SU-DHL-6 (cell line): ENCODE data around the gene TUBB2B.

Experiments
- H2AFZ ChIP-seq: fragments of 200-600 bp; sonication (generic); 2 replicates; pipeline ENCODE4 v1.6.1; 2014; ENCODE audit warnings: low read depth, mild to moderate bottlenecking, moderate library complexity, mixed read lengths, antibody characterized with exemption, low read length; ENCODE audit not compliant: severe bottlenecking
- H3F3A ChIP-seq: fragments of 200-600 bp; shearing (Covaris generic); 2 replicates; pipeline ENCODE4 v1.6.0; 2016; ENCODE audit warnings: antibody characterized with exemption, mild to moderate bottlenecking; ENCODE audit not compliant: insufficient read depth
- H3K27ac ChIP-seq: fragments of 200-600 bp; sonication (generic); 2 replicates; pipeline ENCODE4 v1.5.1; 2016; ENCODE audit warnings: low read depth, mild to moderate bottlenecking, low read length, moderate library complexity, mixed read lengths
- H3K27me3 ChIP-seq: fragments of 200-600 bp; sonication (generic), shearing (Covaris generic); 2 replicates; pipeline ENCODE4 v1.6.0; 2014; ENCODE audit warnings: mild to moderate bottlenecking, low read length
- H3K36me3 ChIP-seq: fragments of 200-600 bp; sonication (generic); 2 replicates; pipeline ENCODE4 v1.6.1; 2014; ENCODE audit warnings: mild to moderate bottlenecking, low read length, mixed read lengths
- H3K4me2 ChIP-seq: fragments of 300-600, 200-600 bp; shearing (Covaris generic), sonication (generic); 2 replicates; pipeline ENCODE4 v1.6.0; 2014; ENCODE audit warnings: low read length, low read depth, mild to moderate bottlenecking; ENCODE audit not compliant: poor library complexity, severe bottlenecking
- H3K4me3 ChIP-seq: fragments of 200-600 bp; sonication (generic); 2 replicates; pipeline ENCODE4 v1.5.1; 2014; ENCODE audit warnings: antibody characterized with exemption, low read length, mild to moderate bottlenecking, mixed read lengths; ENCODE audit not compliant: insufficient read depth, poor library complexity, severe bottlenecking
- H3K79me2 ChIP-seq: fragments of 200-600 bp; sonication (generic); 2 replicates; pipeline ENCODE4 v1.6.1; 2014; ENCODE audit warnings: mild to moderate bottlenecking, low read length, moderate library complexity; ENCODE audit not compliant: insufficient read depth
- H3K9ac ChIP-seq: fragments of 200-600 bp; sonication (generic); 2 replicates; pipeline ENCODE4 v1.7.0; 2014; ENCODE audit warnings: mild to moderate bottlenecking, low read length
- H3K9me2 ChIP-seq: fragments of 200-600 bp; sonication (generic); replicated peaks from 2 replicates; pipeline ENCODE4 v1.6.1; 2014; ENCODE audit warnings: low read length; ENCODE audit not compliant: insufficient read depth
- H3K9me3 ChIP-seq: fragments of 200-600 bp; sonication (generic); 2 replicates; pipeline ENCODE4 v1.6.1; 2014; ENCODE audit warnings: low read length, mixed read lengths; ENCODE audit not compliant: insufficient read depth
- H4K20me1 ChIP-seq: fragments of 200-600 bp; sonication (generic); 2 replicates; pipeline ENCODE4 v1.6.1; 2014; ENCODE audit warnings: low read depth, mild to moderate bottlenecking, antibody characterized with exemption, low read length, moderate library complexity, mixed read lengths
- CTCF ChIP-seq: fragments of 200-600 bp; sonication (generic); IDR thresholded peaks from one replicate; pipeline ENCODE4 v1.5.1; 2017; ENCODE audit warnings: antibody characterized with exemption, mild to moderate bottlenecking, low read length, moderate library complexity; ENCODE audit not compliant: insufficient read depth, poor library complexity, severe bottlenecking
- EZH2phosphoT487 ChIP-seq: fragments of 200-600 bp; sonication (generic), shearing (Covaris generic); conservative IDR thresholded peaks from 2 replicates; pipeline ENCODE4 v1.6.1; 2018; ENCODE audit warnings: mild to moderate bottlenecking, antibody characterized with exemption, low read length, moderate library complexity, mixed read lengths

The TUBB2B gene

GRCh38 chr6:3194535-3195419, 32.7 kb downstream of the TUBB2B start:
- no peaks in the 10 kb centered on the region for H3K79me2 ChIP-seq
- peak overlapping the region; percentile 57 for H2AFZ ChIP-seq
- H3K9me3 ChIP-seq, result no peaks in the 10 kb centered on the region
- H3K4me3 ChIP-seq, result peak overlapping the region; percentile 43
- H3K9me2 ChIP-seq, result no peaks in the 10 kb centered on the region
- peaks cover 8% of the 10 kb centered on the region; the same call in 1 of the 2 replicates for H3F3A ChIP-seq
- H3K27me3 ChIP-seq, result no peaks in the 10 kb centered on the region
- H3K36me3 ChIP-seq, result no peaks in the 10 kb centered on the region
- H3K27ac ChIP-seq, result peak overlapping the region; percentile 36
- H3K9ac ChIP-seq, result peak overlapping the region; percentile 49
- H3K4me2 ChIP-seq, result peak overlapping the region; percentile 56
- no peak for TF ChIP-seq CTCF
- TF ChIP-seq EZH2phosphoT487, result no peak
- H4K20me1 ChIP-seq, result no peaks in the 10 kb centered on the region

- no peaks in the 10 kb centered on the region for H3K79me2 ChIP-seq
- no peaks in the 10 kb centered on the region for H3K27me3 ChIP-seq
- no peaks in the 10 kb centered on the region for H4K20me1 ChIP-seq
- H3K9ac ChIP-seq, result no peak overlapping the region
- H3K9me3 ChIP-seq, result no peaks in the 10 kb centered on the region
- no peak overlapping the region for H3K27ac ChIP-seq
- no peaks in the 10 kb centered on the region for H3K36me3 ChIP-seq
- H2AFZ ChIP-seq, result no peak overlapping the region
- TF ChIP-seq EZH2phosphoT487 (no peak), CTCF (no peak)
- H3K4me2 ChIP-seq, result no peak overlapping the region
- H3K4me3 ChIP-seq, result no peak overlapping the region
- peaks cover 8% of the 10 kb centered on the region; the same call in 1 of the 2 replicates for H3F3A ChIP-seq
- H3K9me2 ChIP-seq, result no peaks in the 10 kb centered on the region
Measured at GRCh38 chr6:3193102-3193849, 34.2 kb downstream of the TUBB2B start.

DNA sequence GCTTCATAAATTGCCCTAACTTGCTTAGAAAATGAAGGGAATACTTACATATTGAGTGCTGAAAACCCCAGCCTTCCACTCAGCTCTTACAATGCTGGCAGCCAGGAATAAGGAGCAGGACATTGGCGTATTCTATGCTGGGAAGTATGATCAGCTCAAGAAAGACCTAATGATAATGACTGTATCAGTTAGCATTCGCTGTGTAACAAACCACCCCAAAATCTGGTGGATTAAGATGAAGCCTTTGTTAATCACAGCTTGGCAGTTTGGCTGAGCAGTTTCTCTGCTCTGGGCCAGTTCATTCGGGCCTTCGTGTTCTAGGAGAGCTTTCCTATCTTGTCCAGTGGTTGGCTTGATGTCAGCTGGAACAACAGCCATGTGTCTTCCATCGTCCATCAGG, 36.7 kb downstream of the TUBB2B start:
- Histone ChIP-seq H3K27me3 (no peaks in the 10 kb centered on the region), H4K20me1 (no peaks in the 10 kb centered on the region), H3K9ac (no peak overlapping the region), H3K9me3 (no peaks in the 10 kb centered on the region), H3K9me2 (no peaks in the 10 kb centered on the region), H3F3A (no peaks in the 10 kb centered on the region), H3K27ac (no peak overlapping the region), H3K36me3 (no peaks in the 10 kb centered on the region), H3K4me3 (no peak overlapping the region), H3K79me2 (no peaks in the 10 kb centered on the region), H3K4me2 (no peak overlapping the region), H2AFZ (no peak overlapping the region)
- TF ChIP-seq EZH2phosphoT487, result no peak
- no peak for TF ChIP-seq CTCF
